IPS DF 19.7 (cell line): ENCODE results near the gene DIP2B.
A peak's percentile ranks its signal among the peaks of the same experiment; 100 is the strongest.

Experiments used
- DNase-seq: peaks from one replicate; pipeline ENCODE4 v3.0.0-alpha.2; 2013; ENCODE audit warnings: low read depth, low spot score

DIP2B gene

DNA sequence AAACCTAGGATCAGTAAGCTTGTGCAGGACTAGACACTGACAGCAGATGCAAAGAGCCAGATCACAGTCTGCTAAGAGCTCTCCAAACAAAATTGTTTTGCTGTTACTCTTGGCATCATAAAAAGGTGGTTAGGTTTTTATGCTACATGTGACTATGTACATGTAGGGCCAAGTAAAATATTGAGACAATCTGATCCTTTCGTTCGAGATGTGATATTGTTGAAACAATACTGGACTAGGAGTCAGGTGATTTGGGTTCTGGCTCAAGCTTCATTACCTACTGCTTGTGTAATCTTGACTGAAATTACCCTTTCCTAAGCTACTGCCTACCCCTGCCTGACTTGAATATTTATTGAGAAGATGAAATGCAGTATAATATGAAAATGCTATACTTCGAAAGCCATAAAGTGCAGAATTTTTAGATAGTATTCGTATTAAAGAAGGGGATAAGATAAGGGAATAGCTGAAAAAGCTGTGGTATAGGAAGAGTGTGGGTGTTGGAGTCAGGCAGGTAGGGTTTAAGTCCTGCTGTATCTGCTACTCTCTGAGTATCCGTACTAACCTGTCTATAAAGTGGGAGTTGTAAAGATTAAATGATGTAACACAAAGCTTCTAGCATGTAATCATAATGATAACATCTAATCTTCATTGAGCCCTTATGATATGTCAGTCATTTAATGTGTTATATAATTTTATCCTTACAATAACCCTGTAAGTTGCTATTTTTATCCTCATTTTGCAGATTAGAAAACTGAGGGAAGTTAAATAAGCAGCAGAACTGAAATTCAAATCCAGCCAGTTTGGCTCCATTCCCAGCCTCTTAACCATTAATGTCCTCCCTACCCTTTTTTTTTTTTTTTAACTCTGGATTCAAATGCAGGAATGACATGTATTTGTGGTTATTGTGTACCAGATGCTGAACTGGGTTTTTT, 220.5 kb downstream of the DIP2B start:
- DNase-seq: no peak

DNA sequence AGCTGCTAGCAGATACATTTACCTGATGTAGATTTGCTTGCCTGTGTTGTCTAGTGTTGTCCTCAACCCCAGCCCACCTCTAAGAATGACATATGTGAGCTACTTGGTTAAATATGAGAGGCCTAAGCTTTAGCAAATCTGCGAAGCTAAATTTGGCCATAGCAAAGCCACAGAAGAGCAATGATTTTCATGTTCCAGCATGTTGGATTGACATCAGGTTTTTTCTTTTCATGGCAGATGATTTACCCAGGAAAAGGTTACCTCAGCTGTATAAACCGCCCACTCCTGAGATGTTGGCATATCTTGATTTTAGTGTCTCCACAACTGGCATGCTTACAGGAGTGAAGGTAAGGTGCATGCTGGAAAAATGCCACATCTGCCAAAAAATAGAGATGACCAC, 222.7 kb downstream of the DIP2B start:
- DNase-seq: no peak

DNA sequence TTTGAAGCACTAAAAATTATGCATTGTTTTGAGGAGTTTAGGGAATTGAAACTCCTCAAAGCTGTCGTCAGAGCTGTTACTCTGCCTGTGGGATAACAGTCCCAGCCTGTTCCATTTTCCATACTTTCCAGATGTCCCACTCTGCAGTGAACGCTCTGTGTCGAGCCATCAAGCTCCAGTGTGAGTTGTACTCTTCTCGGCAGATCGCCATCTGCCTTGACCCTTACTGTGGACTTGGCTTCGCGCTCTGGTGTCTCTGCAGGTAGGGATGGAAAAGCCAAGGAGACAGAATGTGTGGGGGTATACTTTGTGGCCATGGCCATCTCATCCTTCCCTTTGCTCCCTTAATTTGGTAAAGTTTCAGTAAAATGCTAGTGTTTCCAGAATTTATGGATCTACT, 223.6 kb downstream of the DIP2B start:
- DNase-seq: no peak

DNA sequence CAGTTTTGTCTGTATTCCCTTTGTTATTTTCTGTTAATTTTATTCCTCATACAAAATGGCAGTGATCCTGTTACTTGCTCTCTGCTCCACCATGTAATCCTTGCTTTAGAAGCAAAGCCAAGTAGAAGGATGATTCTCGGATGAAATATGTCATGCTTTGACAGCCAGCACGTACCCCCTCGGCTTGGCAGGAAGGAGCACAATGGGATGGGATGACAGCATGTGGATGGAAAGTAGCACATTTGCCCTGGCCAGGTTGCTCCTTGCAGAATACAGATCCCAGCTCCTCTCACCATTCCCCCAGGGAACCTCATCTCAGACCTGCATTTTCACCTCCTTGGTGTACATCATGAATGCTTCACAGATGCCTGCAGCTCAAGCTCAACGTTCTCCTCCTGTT, 224.1 kb downstream of the DIP2B start:
- no peak for DNase-seq

DNA sequence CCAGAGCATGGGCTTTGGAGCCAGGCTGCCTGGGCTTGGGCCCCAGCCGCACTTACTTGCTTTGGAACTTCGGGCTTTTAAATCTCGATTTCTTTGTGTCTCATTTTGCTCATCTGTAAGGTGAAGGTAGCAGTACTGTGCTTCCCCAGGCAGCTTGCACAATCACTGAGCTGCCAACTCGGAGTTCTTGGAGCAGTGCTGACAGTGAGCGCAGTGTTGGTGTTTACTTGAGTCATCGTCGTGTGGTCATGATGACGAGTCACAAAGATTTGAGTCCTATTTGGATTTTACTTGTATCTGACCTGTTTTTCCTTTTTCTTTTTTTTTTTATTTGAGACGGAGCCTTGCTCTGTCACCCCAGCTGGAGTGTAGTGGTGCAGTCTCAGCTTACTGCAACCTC, 227.8 kb downstream of the DIP2B start:
- DNase-seq: no peak

DNA sequence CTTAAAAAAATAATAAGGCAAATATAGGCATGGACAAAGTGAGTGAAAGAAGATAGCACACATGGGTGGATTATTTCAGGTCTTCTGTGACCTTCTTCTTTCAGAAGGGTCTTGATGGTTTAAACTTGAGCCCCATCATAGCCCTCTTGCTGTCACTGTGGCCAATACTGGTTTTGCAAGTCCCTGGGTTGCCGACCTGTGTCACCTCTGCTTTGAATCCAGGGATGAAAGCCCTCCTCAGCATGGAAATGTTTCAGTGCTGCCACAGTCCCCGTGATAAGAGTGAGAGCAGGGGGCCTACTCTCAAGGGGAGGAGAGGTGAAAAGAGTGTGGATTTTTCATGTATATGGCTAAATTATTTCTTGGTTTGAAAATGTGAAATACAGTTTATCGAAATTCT, 228.9 kb downstream of the DIP2B start:
- DNase-seq: no peak

DNA sequence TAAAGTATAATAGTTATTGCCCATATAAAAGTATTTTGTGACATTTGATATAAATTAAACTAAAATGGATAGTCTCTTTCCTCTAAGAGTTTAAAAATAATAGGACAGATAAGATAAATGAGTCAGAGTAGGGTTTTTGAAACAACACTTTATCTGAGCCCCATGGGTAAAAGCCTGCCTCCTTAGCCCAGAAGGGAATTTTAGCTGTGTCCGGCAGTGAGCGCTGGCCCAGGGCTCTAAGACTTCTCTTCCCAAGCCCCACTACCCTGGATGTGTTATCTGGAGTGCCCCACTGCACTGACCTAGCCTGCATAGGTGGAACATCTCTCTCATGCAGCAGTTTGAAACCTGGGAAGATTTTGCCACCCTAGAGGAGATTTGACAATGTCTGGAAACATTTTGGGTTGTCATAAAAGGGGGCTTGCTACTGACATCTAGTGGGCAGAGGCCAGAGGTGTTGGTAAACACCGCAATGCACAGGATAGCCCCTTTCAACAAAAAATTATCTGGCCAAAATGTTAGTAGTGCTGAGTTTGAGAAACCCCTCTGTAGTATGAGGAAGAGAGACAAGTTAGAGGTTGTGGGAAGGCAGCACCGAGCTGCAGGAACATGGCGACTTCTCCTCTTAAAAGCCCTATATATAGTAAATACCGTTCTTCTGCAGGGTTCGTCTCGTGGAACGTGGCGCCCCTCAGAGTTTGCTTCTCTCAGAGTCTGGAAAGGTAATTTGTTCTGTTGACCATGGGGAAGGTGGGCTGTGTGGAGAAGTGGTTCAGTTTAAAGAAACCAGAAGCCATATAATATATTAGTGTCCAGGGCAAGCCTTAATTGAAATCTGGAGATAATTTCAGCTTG, 229.9 kb downstream of the DIP2B start:
- no peak for DNase-seq

DNA sequence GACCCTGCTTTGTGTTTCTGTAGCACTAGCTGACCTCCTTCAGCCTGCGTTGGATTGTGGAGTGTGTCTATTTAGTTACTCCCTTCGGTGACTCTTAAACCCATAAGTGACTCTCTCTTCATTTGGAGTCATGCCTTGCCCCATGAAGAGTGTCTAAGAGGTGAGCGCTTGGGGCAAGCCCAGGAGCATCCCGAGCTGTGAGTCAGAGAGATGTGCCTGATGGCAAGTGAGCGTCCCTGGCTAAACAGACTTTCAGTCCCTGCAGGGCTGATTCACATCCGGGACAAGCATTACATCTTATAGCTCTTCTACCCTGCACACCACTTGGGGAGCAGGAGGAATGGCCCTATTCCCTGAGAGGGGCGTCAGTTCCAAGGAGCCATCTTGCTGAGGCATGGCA, 234.8 kb downstream of the DIP2B start:
- no peak for DNase-seq

DNA sequence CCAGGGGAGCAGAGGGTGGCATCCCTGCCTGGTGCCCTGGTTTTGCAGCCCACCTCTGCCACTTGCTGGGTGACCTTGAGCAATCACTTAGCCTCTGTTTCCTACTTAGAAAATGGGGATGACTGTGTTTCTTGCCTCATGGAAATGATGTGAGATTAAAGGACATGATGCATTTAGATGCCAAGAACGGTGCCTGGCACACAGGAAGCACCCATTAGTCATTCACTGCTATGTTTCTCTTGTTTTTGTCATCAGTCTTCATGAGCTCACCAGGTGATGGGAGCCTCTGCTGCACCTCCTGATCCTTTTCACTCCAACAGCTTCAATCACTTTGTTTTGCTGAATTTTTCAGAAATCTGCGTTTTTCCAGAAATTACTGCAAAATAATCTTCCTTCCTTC, 235.5 kb downstream of the DIP2B start:
- no peak for DNase-seq

DNA sequence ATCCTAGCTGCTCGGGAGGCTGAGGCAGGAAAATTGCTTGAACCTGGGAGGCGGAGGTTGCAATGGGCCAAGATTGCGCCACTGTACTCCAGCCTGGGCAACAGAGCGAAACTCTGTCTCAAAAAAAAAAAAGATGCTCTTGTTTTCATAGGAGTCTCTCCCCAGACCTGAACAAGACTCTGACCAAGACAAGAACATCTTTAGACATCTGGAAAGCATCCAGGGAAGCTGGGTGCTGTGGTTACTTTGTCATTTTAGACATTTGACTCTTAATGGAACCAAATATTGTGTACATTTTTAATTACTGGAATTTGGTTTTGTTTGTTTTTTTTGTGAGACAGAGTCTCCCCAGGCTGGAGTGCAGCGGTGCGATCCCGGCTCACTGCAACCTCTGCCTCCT, 238.0 kb downstream of the DIP2B start:
- DNase-seq: no peak

DNA sequence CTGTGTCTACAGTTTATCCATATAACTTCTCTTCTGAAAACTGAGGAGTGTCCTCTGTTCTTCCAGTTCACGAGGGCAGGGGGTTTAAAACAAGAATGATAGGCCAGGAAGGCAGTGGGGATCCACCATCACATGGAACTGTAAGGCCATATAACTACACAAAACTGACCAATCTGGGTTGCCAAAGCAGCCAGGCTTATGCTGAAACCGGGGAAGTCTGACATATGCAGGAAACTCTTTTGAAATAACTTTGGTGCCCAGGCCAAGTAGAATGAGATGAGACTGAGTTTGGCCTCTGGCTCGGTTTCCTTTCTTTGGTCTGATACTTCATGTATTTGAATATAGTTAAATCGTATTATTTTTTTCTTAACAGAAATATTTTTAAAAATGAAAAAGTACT, 241.1 kb downstream of the DIP2B start:
- no peak for DNase-seq

DNA sequence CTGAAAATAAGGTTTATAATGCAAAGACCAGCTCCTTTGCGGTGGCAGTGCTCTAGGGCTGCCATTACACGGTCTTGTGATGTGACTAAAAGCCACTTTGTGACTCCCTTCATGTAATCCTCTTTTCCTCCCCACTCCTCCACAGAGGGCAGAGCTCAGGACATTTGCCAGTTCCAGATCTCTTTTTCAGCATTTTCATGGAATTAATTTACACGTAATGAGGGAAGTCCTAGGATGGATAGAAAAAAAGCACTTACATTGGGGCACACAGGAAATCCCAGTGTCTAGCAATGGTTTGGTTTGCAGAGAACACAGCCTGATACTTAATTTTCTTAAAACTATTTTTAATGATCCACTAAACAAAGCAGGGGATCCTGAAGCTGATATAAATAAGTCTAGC, 241.6 kb downstream of the DIP2B start:
- DNase-seq: no peak

DNA sequence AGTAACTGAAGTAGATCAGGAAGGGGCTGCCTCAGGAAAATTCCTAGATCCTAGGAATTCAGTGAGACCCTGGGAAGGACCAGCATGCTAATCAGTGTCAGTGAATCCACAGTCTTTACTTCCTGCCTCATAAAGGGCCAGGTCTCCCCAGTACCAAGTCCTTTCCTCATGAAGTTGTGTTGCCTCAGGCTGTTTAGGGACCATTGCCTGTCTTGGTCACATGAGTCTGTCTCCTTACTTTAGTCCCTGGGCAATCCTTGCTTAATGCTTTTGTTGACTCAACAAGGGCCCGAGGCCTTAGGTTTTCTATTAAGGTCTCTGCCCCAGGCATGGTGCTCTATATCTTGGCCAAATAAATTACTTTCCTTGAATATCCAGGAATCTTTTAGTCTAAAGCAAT, 243.0 kb downstream of the DIP2B start:
- DNase-seq: no peak

DNA sequence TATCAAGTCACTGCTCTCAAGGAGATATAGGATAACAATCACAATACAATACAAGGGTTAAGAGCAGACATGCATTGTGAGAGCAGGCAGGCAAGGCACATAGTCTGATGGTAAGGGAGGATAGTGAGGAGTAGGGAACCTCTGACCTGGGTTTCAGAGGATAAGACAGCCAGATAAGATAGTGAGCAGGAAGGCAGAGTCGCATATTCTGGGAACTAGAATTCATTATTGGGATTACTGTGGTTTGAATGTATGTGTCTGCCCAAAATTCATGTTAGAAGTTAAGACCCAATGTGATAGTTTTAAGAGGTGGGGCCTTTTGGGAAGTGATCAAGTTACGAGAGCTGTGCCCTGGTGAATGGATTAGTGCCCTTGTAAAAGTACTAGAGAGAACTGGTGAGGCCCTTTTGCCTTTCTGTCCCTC, 244.7 kb downstream of the DIP2B start:
- DNase-seq: no peak

DNA sequence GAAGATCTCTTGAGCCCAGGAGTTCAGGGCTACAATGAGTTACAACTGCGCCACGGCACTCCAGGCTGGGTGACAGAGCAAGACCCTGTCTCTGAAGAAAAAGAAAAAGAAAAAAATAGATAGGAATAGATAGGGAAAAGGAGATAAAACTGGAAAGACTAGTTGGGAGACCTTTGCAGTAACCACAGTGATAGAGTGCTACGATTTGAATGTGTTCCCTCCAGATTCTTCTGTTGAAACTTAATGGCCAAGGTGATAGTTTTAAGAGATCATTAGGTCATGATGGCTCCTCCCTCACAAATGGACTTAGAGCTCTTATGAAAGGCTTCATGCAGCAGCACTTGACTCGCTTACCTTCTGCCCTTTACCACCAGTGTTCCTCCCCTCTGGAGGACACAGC, 245.6 kb downstream of the DIP2B start:
- DNase-seq: no peak

DNA sequence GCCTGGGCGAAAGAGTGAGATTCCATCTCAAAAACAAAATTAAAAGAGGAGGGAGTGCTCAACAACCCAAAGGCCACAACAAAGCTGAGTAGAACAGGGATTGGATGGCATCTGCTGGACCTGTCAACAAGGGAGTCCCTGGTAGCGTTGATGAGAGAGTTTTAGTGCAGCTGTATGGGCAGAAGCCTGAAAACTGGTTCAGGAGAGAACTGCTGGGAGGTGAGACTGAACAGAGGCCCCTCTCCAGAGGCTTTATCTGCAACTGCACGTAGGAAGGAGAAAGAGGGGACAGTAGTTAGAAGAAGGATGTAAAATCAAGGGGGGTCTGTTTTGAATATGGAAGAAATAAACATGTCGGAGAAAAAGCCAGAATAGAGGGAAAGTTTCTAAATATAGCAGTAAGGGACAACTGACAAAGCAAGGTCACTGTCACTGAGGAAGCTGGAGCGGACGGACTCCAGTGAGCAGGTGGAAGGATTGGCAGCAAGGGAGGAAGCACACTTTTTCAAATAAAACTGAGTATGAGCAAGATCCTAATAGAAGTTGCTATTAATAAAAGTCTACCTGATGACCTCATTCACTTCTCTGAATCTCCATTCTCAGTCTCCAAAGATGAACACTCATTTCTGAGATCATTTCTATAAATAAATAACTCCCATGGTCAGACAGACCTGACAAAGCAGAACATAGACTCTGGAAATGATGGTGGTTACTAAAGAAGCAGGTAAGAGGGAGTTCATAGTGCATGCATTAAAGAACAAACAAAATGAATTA, 247.3 kb downstream of the DIP2B start:
- no peak for DNase-seq

DNA sequence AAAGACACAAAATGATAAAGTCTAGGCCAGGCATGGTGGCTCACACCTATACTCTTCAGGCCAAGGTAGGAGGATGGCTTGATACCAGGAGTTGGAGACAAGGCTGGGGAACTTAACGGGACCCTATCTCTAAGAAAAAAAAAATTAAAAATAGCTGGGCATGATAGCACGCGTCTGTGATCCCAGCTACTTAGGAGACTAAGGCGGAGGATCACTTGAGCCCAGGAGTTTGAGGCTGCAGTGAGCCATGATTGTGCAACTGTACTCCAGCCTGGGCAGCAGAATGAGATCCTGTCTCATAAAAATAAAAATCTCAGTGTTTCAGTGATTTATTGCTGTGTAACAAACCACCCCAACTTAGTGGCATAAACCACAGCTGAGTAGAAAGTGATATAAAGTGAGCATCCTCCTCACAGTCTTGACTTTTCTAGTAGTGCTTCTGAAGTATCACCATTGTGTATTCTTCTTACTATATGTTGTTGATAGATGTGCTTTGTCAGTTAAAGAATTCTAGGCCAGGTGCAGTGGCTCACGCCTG, 248.5 kb downstream of the DIP2B start:
- DNase-seq: no peak

DNA sequence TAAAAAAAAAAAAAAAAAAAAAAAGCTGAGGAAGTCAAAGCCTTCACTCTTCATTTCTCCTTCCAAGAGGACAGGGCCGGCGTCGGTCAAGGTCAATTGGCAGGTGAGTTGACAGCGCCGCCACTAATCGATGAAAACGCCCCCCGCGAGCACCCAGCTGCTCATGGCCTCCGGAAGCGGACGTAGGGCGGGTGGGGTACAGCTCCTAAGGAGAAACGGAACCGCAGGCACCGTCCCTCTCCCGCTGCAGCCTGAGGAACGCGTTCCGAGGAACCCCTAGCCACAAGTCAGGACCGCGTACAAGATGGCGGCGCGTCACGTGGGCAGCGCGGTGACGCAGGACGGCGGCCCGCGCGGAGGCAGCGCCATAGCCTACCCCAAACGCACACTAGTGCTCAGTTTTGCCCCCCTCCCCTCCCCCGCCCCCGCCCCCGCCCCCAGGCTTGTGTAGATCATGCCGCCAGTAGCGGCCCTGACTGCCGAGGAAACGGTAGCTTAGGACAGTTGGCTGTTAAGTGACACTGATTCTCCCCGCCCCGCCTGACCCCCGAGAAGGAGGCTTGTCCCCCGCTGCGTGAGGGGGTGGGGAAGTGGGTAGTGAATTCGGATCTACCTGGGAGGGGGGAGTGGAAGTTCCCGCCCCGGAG, 259.0 kb downstream of the DIP2B start, which contains the start of gene ATF1:
ATF1 (plus strand) TSS at position 463 of the 647 bp plus-strand sequence. CDS start 16,045 bp downstream, outside the sequence.
- peak; percentile 72 for DNase-seq

DNA sequence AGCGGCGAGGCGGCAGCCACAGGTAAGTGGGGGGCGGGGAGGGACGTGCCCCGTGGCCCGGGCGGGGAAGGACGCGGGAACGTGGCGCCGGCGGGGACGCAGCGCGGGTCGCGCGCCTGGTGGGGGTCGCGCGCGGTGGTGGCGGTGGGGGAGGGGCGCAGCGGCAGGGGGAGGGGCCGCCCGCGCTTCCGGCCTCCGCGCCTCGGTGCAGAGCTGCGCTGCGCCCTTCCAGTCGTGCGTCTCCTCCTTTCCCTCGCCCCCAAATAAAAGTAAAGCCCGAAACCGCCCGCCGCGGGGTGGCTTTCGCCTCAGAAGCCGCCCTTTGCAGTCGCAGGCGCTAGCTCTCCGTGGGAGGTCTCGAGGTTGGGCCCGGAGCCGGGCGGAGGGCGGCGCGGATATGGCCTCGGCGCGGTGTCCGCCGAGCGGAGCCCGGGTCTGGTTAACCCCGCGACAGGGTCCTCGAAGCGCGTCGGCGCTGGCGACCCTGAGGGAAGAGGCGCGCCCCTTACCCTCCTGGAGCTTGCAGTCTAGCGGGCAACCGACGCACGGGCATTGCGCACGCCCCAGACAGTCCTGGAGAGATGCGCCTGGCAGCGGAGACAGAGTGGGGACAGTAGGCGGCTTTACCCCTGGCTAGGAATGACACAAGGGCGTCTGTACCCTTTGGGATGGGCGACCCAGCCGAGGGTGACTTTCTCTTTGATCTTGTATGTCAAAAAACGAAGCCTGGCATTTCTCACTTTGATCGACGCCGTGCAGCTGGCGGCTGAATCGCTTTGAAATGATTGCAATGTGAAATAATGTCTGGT, 259.7 kb downstream of the DIP2B start:
- DNase-seq: no peak
